GM19351 (cell line): Measurements from ENCODE around the gene ELAVL1.

Experiments used
- ATAC-seq: cut with Tn5 transposase; IDR thresholded peaks from one replicate; pipeline ENCODE4 v1.9.1; 2021; ENCODE audit warnings: mild to moderate bottlenecking, moderate library complexity; ENCODE audit not compliant: unreplicated experiment

Gene ELAVL1

GRCh38 chr19:7987114-7987768 is 18.2 kb downstream of the ELAVL1 start:
- ATAC-seq, result no peak

GRCh38 chr19:7986321-7987113 is 18.9 kb downstream of the ELAVL1 start:
- ATAC-seq, result no peak

GRCh38 chr19:7985481-7985911 is 19.9 kb downstream of the ELAVL1 start:
- no peak for ATAC-seq

- no peak for ATAC-seq
Measured at GRCh38 chr19:7983995-7984837, 21.2 kb downstream of the ELAVL1 start.

- no peak for ATAC-seq
Measured at GRCh38 chr19:7983286-7983950, 22.0 kb downstream of the ELAVL1 start.

GRCh38 chr19:7982651-7983099 is 22.8 kb downstream of the ELAVL1 start:
- ATAC-seq, result no peak

- no peak for ATAC-seq
Measured at GRCh38 chr19:7982103-7982502, 23.3 kb downstream of the ELAVL1 start.

- no peak for ATAC-seq
Measured at GRCh38 chr19:7981661-7982060, 23.8 kb downstream of the ELAVL1 start.

GRCh38 chr19:7981199-7981598 is 24.2 kb downstream of the ELAVL1 start:
- no peak for ATAC-seq

- ATAC-seq, result no peak
Measured at GRCh38 chr19:7980635-7981121, 24.8 kb downstream of the ELAVL1 start.

- ATAC-seq, result no peak
Measured at GRCh38 chr19:7980168-7980567, 25.3 kb downstream of the ELAVL1 start.

- no peak for ATAC-seq
Measured at GRCh38 chr19:7979559-7979958, 25.9 kb downstream of the ELAVL1 start.

- ATAC-seq, result no peak
Measured at GRCh38 chr19:7979011-7979410, 26.4 kb downstream of the ELAVL1 start.

- no peak for ATAC-seq
Measured at GRCh38 chr19:7978179-7978825, 27.1 kb downstream of the ELAVL1 start.

GRCh38 chr19:7977723-7978040 is 27.8 kb downstream of the ELAVL1 start:
- ATAC-seq, result no peak

GRCh38 chr19:7977021-7977722 is 28.3 kb downstream of the ELAVL1 start:
- no peak for ATAC-seq

- no peak for ATAC-seq
Measured at GRCh38 chr19:7976461-7976860, 29.0 kb downstream of the ELAVL1 start.

GRCh38 chr19:7975037-7975436 is 30.4 kb downstream of the ELAVL1 start:
- ATAC-seq, result no peak

- ATAC-seq, result no peak
Measured at GRCh38 chr19:7973883-7974282, 31.6 kb downstream of the ELAVL1 start.
